Activated B cell treated with CpG ODN at 0.5 μM for 24 hours (primary cell): ENCODE measurements around the gene TLX3. TPM values are rescaled to one million over a fixed set of nuclear protein-coding genes. Genes with fewer than 3 reads are reported as not detected.
"Not testable (repeated sequence)": the region's sequence is repeated elsewhere in the genome, so short reads cannot be mapped to it uniquely, and the experiment has no call there.

Experiments
- ATAC-seq: fragments of 200-7000 bp; cut with Tn5 transposase; one replicate; pipeline ENCODE4 v1.10.0; 2021; ENCODE audit warnings: low read depth, mild to moderate bottlenecking, moderate library complexity
- CTCF ChIA-PET: fragments of 350-600 bp; sonication (Branson Sonifier 250); formaldehyde crosslinking; loops from one replicate; lab custom pipeline; 2021; ENCODE audit warnings: antibody characterized with exemption; lab: Charles Lee
- POLR2A ChIA-PET: fragments of 350-600 bp; sonication (Branson Sonifier 250); formaldehyde crosslinking; loops from one replicate; lab custom pipeline; 2021; ENCODE audit warnings: antibody characterized with exemption; lab: Charles Lee
- DNase-seq: peaks from one replicate; pipeline ENCODE4 v3.0.0; 2022
- H3K27ac Mint-ChIP-seq: one replicate; pipeline ENCODE4 v1.8.0; 2020; ENCODE audit warnings: mixed read lengths
- H3K27me3 Mint-ChIP-seq: one replicate; pipeline ENCODE4 v1.8.0; 2021; ENCODE audit warnings: mixed read lengths
- H3K36me3 Mint-ChIP-seq: one replicate; pipeline ENCODE4 v1.8.0; 2021; ENCODE audit warnings: low read depth, mixed read lengths
- H3K4me1 Mint-ChIP-seq: one replicate; pipeline ENCODE4 v1.8.0; 2021; ENCODE audit warnings: mixed read lengths
- H3K4me3 Mint-ChIP-seq: one replicate; pipeline ENCODE4 v1.8.0; 2020; ENCODE audit warnings: mild to moderate bottlenecking, mixed read lengths
- H3K9me3 Mint-ChIP-seq: one replicate; pipeline ENCODE4 v1.8.0; 2020; ENCODE audit warnings: mixed read lengths
- CTCF ChIP-seq: fragments of 200-600 bp; IDR thresholded peaks from one replicate; pipeline ENCODE4 v1.8.0; 2022; ENCODE audit warnings: antibody characterized with exemption, mild to moderate bottlenecking
- intact Hi-C: fragments of 100-400 bp; cut with micrococcal nuclease; formaldehyde crosslinking; loops from one replicate; pipeline ENCODE4 v1.15.1; 2024
- total RNA-seq: library from RNA; stranded (reverse); gene quantifications from 2 replicates; pipeline ENCODE4 v1.2.3, GENCODE V29; 2022

The TLX3 gene
- total RNA-seq, 1 donor from 2014 or later, result not detected

- H3K4me1 Mint-ChIP-seq, result no peaks in the 10 kb centered on the region
- H3K36me3 Mint-ChIP-seq, result no peaks in the 10 kb centered on the region
- TF ChIP-seq CTCF, result no peak
- ChIA-PET POLR2A (no interaction called here), CTCF (no interaction called here)
- no peak for ATAC-seq
- peaks cover 17% of the 10 kb centered on the region for H3K27me3 Mint-ChIP-seq
- no peak overlapping the region for H3K4me3 Mint-ChIP-seq
- no peak for DNase-seq
- H3K27ac Mint-ChIP-seq, result no peak overlapping the region
- H3K9me3 Mint-ChIP-seq, result no peaks in the 10 kb centered on the region
- intact Hi-C loops, result no loop called here
Observed at GRCh38 chr5:171291371-171291770, 17.7 kb upstream of the TLX3 start.

- ChIA-PET CTCF (no interaction called here), POLR2A (no interaction called here)
- no peaks in the 10 kb centered on the region for H3K36me3 Mint-ChIP-seq
- intact Hi-C loops, result no loop called here
- H3K9me3 Mint-ChIP-seq, result no peaks in the 10 kb centered on the region
- no peak overlapping the region for H3K4me3 Mint-ChIP-seq
- no peak for DNase-seq
- H3K27me3 Mint-ChIP-seq, result peaks cover 3% of the 10 kb centered on the region
- no peak for ATAC-seq
- no peak overlapping the region for H3K27ac Mint-ChIP-seq
- no peak for TF ChIP-seq CTCF
- no peaks in the 10 kb centered on the region for H3K4me1 Mint-ChIP-seq
Observed at GRCh38 chr5:171295299-171295698, 13.7 kb upstream of the TLX3 start.

GRCh38 chr5:171295801-171296200 is 13.2 kb upstream of the TLX3 start:
- ATAC-seq, result no peak
- TF ChIP-seq CTCF, result no peak
- H3K27me3 Mint-ChIP-seq, result peaks cover 6% of the 10 kb centered on the region
- no peaks in the 10 kb centered on the region for H3K9me3 Mint-ChIP-seq
- DNase-seq, result no peak
- ChIA-PET POLR2A (no interaction called here), CTCF (no interaction called here)
- intact Hi-C loops, result no loop called here
- H3K4me1 Mint-ChIP-seq, result no peaks in the 10 kb centered on the region
- H3K4me3 Mint-ChIP-seq, result no peak overlapping the region
- H3K27ac Mint-ChIP-seq, result no peak overlapping the region
- no peaks in the 10 kb centered on the region for H3K36me3 Mint-ChIP-seq

GRCh38 chr5:171297941-171298340 is 11.1 kb upstream of the TLX3 start:
- intact Hi-C loops, H3K36me3 Mint-ChIP-seq, CTCF ChIA-PET, H3K27me3 Mint-ChIP-seq, DNase-seq, H3K9me3 Mint-ChIP-seq, POLR2A ChIA-PET, H3K4me3 Mint-ChIP-seq, H3K4me1 Mint-ChIP-seq, H3K27ac Mint-ChIP-seq, ATAC-seq: not testable (repeated sequence)

GRCh38 chr5:171299228-171299627 is 9.8 kb upstream of the TLX3 start:
- no peak for DNase-seq
- no peak for TF ChIP-seq CTCF
- ChIA-PET CTCF (no interaction called here), POLR2A (no interaction called here)
- intact Hi-C loops, result no loop called here
- H3K36me3 Mint-ChIP-seq, result no peaks in the 10 kb centered on the region
- H3K27me3 Mint-ChIP-seq, result peaks cover 15% of the 10 kb centered on the region
- no peak overlapping the region for H3K27ac Mint-ChIP-seq
- no peaks in the 10 kb centered on the region for H3K4me1 Mint-ChIP-seq
- H3K4me3 Mint-ChIP-seq, result no peak overlapping the region
- no peaks in the 10 kb centered on the region for H3K9me3 Mint-ChIP-seq
- no peak for ATAC-seq

- H3K27me3 Mint-ChIP-seq, result peaks cover 20% of the 10 kb centered on the region
- DNase-seq, result no peak
- POLR2A ChIA-PET, result no interaction called here
- ATAC-seq, result no peak
- no peak overlapping the region for H3K4me3 Mint-ChIP-seq
- no peaks in the 10 kb centered on the region for H3K36me3 Mint-ChIP-seq
- intact Hi-C loops, result no loop called here
- CTCF ChIA-PET, result no interaction called here
- no peaks in the 10 kb centered on the region for H3K9me3 Mint-ChIP-seq
- no peaks in the 10 kb centered on the region for H3K4me1 Mint-ChIP-seq
- TF ChIP-seq CTCF, result no peak
- no peak overlapping the region for H3K27ac Mint-ChIP-seq
Observed at GRCh38 chr5:171299851-171300250, 9.2 kb upstream of the TLX3 start.
